NCI-H2107 treated with DMSO at 0.1 percent for 48 hours (cell line): ENCODE results near the gene EDEM2.
"Not testable (repeated sequence)": the region's sequence is repeated elsewhere in the genome, so short reads cannot be mapped to it uniquely, and the experiment has no call there.

ENCODE experiments used
- DNase-seq: peaks from one replicate; lab custom pipeline; 2025; ENCODE audit not compliant: unreplicated experiment; lab: John Stamatoyannopoulos, UW

Gene EDEM2

DNA sequence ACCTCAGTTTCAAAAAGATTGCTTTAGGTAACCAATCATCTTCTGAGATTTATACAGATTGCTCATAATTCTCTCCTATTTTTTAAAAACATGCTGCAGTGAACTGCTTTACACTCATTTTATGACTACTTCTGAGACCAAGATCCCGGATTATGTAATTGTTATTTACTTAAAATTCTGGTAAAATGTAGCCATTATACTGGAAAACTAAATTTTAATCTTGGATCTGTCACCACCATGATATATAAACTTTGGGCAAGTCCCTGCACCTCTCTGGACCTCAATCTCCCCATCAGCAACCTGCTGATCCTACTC is 24.3 kb upstream of the EDEM2 start:
- DNase-seq = no peak

- not testable (repeated sequence) for DNase-seq
These were observed 21.7 kb upstream of the EDEM2 start for GRCh38 chr20:35168701-35169409.

GRCh38 chr20:35167787-35168186 is 20.7 kb upstream of the EDEM2 start:
- no peak for DNase-seq

DNA sequence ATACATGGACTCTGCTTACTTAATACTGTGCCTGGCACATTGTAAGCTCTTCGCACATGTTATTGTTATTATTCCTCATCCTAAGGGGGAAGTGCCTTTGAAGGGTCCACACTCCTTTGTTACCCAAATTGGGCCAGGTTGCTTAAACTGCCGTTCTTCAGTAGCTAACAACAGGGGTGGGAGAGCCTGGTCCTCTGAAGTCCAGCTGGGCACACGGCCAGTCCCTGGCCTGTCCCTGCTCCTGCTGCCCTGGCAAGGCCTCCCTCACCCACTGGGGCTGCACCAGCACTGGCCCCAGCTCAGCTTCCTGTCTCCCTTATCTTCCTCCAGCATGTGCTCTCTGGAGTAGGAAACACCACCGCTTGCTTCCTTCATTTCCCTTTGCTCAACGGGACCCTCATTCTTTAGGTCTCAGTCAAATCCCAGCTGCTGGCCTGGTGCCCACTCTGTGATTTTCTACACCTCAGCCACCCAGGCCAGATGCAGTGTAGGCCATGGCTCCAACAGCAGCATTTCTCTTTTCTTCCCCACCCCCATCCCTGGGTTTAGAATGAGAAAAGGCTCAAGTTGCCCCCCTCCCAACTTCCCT is 19.2 kb upstream of the EDEM2 start:
- DNase-seq = no peak

DNA sequence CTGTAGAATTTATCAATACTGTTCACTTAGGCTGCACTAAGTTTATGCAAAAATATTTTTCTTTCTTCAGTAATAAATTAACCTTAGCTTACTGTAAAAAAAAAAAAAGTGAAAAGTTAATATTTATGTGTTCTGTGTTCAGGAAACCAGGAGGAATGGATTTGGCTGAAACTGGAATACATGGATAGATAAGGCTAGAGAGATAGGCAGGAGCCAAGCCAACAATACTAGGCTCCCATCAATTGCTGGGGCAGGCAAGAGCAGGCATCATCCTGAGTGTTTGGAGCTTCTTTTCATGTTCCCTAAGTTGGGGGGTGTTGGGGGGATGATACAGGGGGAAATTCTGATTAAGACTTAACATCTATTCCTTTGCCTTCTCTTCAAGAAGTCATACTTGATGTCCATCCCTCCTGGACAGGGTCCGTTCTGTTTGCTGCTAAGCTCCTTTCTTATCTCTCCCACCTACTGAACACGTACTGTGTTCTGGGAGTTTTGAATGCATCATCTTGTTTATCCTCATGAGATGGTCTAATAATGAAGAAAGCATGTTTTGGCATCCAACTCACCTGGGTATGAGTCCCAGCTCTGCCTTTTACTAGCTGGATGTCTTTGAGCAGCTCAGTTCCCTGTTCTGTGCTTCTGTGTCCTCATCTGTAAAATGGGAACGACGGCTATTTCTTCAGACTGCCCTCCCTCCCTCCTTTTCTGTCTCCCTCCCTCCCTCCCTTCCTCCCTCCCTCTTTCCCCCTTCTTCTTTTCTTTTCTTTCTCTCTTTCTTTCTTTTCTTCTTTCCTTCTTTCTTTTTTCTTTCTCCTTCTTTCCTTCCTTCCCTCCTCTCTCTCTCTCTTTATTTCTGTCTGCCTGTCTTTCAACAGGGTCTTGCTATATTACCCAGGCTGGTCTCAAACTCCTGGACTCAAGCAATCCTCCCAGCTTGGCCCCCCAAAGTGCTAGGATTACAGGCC is 18.4 kb upstream of the EDEM2 start:
- DNase-seq = no peak

DNA sequence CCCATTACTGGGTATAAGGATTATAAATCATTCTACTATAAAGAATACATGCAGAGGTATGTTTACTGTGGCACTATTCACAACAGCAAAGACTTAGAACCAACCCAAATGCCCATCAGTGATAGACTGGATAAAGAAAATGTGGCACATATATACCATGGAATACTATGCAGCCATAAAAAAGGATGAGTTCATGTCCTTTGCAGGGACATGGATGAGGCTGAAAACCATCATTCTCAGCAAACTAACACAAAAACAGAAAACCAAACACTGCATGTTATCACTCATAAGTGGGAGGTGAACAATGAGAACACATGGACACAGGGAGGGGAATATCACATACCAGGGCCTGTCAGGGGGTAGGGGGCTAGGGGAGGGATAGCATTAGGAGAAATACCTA is 17.4 kb upstream of the EDEM2 start:
- not testable (repeated sequence) for DNase-seq

GRCh38 chr20:35160341-35160740 is 13.2 kb upstream of the EDEM2 start:
- not testable (repeated sequence) for DNase-seq

DNA sequence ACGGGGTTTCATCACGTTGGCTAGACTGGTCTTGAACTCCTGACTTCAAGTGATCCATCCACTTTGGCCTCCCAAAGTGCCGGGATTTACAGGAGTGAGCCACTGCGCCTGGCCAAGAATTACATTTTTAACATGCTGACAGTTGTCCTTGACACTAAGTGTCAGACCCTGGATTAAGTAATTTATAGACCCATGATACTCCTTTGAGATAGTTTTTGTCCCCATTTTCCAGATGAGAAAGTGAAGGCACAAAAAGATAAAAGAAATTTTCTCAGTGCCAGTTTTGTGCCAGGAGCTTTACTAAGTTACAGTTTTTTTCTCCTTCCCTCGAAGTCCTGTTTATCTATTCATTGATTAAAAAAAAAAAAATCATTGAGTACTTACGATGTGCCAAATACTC is 9.8 kb upstream of the EDEM2 start:
- no peak for DNase-seq

DNA sequence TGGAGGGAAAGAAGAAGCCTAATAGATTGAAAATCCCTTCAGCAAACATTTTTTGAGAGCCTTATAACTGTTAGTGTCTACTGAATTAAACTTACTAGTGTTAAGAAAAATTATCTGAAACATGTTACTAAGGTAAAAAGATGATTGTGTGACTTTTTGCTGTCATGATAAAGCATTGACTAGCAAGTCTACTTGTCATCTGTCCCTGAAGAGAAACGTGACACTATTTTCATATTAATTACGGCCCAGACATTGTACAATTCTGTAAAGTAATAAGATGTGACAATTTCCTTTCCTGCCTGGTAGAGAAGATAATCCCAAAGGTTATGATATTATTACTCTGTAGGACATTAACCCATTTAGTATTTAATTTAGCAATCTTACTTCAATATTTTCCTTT is 8.8 kb upstream of the EDEM2 start:
- no peak for DNase-seq

DNA sequence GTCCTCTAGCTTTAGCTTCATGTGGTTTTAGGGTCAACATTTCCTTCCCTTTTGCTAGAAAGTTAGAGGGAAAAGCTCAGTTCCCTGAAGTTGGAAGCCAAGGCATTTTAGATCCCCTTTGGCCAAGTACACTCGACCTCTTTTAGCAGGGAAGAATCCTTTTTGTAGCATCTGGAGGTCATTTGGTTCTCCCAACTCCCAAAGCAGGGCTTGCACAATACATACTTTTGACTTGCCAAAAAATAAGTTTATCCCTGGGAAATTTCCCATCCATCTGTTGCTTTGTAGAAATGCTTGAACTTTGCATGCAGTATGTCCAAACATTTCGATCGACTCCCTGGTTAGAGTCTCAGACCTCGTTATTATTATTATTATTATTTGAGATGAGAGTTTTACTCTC is 4.6 kb upstream of the EDEM2 start:
- DNase-seq = no peak

DNA sequence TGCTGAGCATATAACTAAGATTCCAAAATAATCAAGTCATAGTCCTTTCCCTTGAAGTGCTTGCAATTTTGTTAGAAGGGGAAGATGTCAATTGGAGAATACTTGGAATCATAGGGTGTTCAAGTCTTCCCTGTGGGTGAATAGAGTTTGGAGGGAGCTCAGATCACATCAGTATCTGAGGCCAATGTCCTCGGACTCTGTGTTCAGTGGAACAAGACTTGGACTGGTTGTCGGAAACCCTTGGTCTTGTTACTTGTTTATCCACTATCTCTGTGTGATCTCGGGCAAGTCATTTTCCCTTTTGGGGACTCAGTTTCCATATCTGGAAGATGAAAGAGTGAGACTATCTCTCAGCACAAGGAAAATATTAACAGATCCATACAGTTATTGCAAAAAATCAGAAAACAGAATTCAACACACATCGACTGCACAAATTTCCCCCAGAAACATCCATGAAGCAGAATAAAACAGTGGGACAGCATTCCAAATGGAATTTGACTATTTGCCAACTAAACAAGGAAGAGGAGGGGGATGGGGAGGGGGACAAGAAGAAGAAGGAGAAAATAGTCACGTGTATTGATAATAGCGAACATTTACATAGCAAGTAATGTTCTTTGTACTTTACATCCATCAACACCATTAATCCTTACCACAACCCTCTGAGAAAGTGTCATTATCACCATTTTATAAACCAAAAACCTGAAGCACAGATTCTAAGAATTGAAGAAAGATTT is 3.9 kb upstream of the EDEM2 start:
- no peak for DNase-seq

DNA sequence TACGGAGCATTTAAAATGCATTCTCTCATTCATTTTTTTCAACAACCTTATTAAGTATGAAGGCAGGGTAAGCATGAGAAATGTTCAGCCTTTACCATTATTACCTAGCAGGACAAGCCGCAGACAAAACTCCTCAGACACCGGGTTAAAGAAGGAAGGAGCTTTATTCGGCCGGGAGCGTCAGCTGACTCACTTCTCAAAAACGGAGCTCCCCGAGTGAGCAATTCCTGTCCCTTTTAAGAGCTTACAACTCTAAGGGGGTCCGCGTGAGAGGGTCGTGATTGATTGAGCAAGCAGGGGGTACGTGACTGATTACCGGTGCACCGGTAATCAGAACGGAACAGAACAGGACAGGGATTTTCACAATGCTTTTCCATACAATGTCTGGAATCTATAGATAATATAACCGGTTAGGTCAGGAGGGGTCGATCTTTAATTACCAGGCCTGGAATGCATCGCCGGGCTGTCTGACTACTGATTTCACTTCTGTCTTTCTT is 487 bp upstream of the EDEM2 start:
- not testable (repeated sequence) for DNase-seq

DNA sequence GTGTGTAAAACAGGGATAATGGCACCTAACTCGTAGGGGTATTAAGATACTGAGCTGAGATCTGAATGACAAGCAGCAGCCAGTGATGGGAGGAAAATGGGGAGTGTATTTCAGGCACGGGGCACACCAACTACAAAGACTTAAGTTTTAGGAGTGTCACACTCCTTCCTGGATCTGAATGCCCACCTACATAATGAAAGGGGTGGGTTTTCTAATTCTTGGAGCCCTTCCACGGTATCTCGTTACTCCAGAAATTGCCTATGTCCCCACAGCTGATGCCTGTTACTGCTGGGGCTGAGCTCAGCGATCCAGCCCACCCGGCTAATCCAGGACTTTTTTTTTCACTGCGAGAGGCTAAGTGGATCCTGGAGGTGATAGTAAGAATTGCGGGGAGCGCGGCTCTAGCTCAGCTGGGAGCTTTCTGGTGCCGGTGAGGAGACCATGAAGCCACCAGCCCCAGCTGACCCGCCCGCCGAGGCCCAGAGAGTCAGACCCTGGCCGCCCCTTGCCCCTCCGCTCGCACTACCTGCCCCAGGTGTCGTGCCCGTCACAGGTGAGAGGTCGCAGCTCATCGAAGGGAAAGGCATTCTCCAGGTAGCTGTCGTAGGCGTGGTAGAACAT is 727 bp downstream of the EDEM2 start:
- no peak for DNase-seq

- DNase-seq = peak; percentile 84
These were observed 2.0 kb downstream of the EDEM2 start for GRCh38 chr20:35145141-35145564.

DNA sequence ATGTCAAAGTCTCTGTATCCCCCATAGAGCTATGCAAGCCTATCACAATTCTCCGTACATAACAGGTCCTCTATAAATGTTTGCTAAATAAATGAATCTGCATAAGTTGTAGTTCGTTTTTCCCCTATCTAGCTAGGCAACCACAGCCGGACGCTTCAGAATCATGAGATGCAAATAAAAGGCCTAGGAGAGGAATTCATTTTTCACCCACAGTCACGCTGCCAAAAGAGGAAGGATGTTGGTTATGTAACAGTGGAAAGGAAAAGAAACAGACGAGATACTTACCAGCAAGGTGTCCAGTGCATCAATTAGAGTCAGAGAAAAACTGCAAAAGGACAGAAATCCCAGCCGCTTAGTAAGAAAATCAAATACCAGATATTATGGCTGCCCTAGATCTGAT is 2.4 kb downstream of the EDEM2 start:
- no peak for DNase-seq

DNA sequence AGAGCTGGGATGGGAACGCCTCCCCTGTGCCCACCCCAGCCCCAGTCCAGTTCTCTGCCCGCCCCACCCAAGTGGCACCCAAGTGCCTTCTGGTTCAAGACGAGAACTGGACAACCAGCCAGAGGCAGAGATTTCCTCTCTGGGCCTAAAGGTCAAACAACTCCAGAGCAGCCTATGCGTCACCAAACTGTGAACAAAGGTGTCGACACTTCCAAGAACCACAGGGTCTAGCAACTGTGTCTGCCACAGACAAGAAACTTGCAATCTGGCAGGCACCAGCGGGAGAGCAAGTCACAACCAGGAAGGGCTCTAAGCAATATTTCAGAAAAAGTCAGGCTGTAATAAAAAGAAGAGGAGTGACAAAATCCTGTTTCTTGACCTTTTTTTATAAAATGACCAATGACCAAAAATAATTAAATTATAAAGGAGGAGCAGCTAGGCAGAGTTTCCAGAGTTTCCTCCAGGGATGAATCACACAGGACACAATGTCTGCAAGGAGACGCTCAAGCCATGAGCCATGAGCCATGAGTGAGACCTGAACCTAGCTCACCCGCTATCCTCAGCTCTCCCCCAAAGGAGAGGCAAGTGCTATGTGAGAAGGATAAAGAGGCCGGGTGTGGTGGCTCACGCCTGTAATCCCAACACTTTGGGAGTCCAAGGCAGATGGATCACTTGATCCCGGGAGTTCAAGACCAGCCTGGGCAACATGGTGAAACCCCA is 11.1 kb downstream of the EDEM2 start:
- DNase-seq = no peak

DNA sequence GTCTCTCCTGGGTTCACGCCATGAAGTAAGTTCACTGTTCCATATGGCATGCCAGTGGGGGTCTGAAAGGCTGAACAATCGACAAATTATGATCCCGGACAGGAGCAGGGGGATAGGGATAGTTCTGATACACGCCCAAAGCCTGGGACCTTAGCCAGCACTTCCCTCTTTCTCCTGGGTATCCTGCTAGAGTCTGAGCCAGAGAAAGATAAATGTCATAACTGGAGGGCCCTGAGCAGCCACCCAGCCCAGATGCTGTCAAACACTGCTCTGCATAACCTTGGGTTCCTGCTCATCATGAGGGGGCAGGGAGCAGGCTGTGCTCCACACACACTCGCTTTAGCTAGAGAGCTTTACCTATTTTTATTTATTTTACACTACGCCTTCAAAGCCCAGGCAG is 12.3 kb downstream of the EDEM2 start:
- DNase-seq = no peak

GRCh38 chr20:35134472-35134871 is 12.7 kb downstream of the EDEM2 start:
- no peak for DNase-seq

DNA sequence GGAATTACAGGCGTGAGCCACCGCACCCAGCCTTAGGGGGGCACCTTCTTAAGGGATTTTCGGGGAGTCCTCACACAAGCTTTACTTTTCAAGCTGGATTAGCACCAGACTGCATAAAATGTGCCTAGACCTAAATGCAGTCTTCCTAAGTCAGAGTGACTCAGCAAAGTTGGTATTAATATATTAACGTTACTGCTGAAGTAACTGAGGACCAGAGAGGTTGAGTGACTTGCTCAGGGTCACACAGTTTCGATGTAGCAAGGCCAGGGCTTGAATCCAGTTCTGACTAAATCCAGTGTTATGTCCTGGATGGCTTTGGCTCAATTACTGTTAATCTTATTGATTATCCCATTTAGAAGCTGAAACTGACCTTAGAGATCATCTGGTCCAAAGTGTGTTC is 13.4 kb downstream of the EDEM2 start:
- DNase-seq = no peak

DNA sequence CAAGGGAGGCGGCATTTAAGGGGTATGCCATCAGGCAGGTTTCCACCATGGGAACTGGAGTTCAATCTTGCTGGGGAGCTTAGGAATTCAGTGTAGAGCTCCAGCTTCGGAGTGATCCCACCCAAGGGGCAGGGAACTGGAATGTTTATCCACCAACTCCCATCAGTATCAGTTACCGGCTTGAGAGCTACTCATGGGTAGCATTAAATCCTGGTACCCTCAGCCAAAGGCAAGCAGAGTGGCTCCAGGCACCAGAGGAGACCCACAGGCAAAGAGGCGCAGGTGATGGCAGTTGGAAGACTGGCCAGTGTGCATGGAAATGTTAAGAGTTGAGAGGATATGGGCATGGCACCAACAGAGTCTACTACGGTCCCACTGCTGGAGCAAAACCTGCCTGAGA is 14.1 kb downstream of the EDEM2 start:
- no peak for DNase-seq
